Neural progenitor cell (in vitro differentiated cells): Measurements from ENCODE around the gene ACP7. TPM values are rescaled to one million over a fixed set of nuclear protein-coding genes. Genes with fewer than 3 reads are reported as not detected.

ENCODE experiments used
- DNase-seq: peaks from one replicate; pipeline ENCODE4 v3.0.0-alpha.2; 2016; ENCODE audit warnings: low spot score
- H2AFZ ChIP-seq: fragments of 200-600 bp; sonication (generic); replicated peaks from 2 replicates; pipeline ENCODE4 v1.6.1; 2016; ENCODE audit warnings: antibody characterized with exemption
- H3F3A ChIP-seq: fragments of 200-600 bp; sonication (generic); 2 replicates; pipeline ENCODE4 v1.6.1; 2016; ENCODE audit warnings: antibody characterized with exemption, low read depth
- H3K27ac ChIP-seq: fragments of 200-600 bp; sonication (generic); 2 replicates; pipeline ENCODE4 v1.5.1; 2016; ENCODE audit warnings: mild to moderate bottlenecking
- H3K27me3 ChIP-seq: fragments of 200-600 bp; sonication (generic); 2 replicates; pipeline ENCODE4 v1.6.1; 2016; ENCODE audit warnings: mild to moderate bottlenecking, moderate library complexity
- H3K36me3 ChIP-seq: fragments of 200-600 bp; sonication (generic); 2 replicates; pipeline ENCODE4 v1.5.1; 2016
- H3K4me1 ChIP-seq: fragments of 200-600 bp; sonication (generic); 2 replicates; pipeline ENCODE4 v1.6.1; 2016; ENCODE audit warnings: mixed run types
- H3K4me2 ChIP-seq: fragments of 200-600 bp; sonication (generic); 2 replicates; pipeline ENCODE4 v1.6.1; 2016
- H3K4me3 ChIP-seq: fragments of 200-600 bp; sonication (generic); 2 replicates; pipeline ENCODE4 v1.5.1; 2016
- H3K79me2 ChIP-seq: fragments of 200-600 bp; sonication (generic); 2 replicates; pipeline ENCODE4 v1.6.1; 2016; ENCODE audit warnings: low read depth
- H3K9ac ChIP-seq: fragments of 200-600 bp; sonication (generic); 2 replicates; pipeline ENCODE4 v1.6.1; 2016
- H3K9me3 ChIP-seq: fragments of 200-600 bp; sonication (generic); 2 replicates; pipeline ENCODE4 v1.5.1; 2016; ENCODE audit warnings: low read depth
- H4K20me1 ChIP-seq: fragments of 200-600 bp; sonication (generic); 2 replicates; pipeline ENCODE4 v1.6.1; 2016; ENCODE audit warnings: low read depth
- H3K27ac Mint-ChIP-seq: 3 replicates; pipeline ENCODE4 v1.8.0; 2021; ENCODE audit warnings: mixed read lengths
- H3K27me3 Mint-ChIP-seq: 2 replicates; pipeline ENCODE4 v1.8.0; 2022; ENCODE audit warnings: low read depth, mild to moderate bottlenecking, inconsistent platforms, moderate library complexity, mixed read lengths; ENCODE audit not compliant: insufficient read depth
- H3K36me3 Mint-ChIP-seq: 3 replicates; pipeline ENCODE4 v1.8.0; 2021; ENCODE audit warnings: mixed read lengths
- H3K4me1 Mint-ChIP-seq: 3 replicates; pipeline ENCODE4 v1.8.0; 2021; ENCODE audit warnings: mixed read lengths
- H3K4me3 Mint-ChIP-seq: 3 replicates; pipeline ENCODE4 v1.8.0; 2021; ENCODE audit warnings: mild to moderate bottlenecking, moderate library complexity, mixed read lengths
- H3K9me3 Mint-ChIP-seq: 3 replicates; pipeline ENCODE4 v1.8.0; 2020; ENCODE audit warnings: mixed read lengths
- CTCF ChIP-seq: fragments of 200-600 bp; sonication (generic); IDR thresholded peaks from 2 replicates; pipeline ENCODE4 v1.5.1; 2017; ENCODE audit warnings: antibody characterized with exemption, mild to moderate bottlenecking
- EZH2 ChIP-seq: fragments of 200-600 bp; sonication (generic); IDR thresholded peaks from 2 replicates; pipeline ENCODE4 v1.6.1; 2017; ENCODE audit warnings: antibody characterized with exemption, mild to moderate bottlenecking, moderate library complexity
- EZH2phosphoT487 ChIP-seq: fragments of 200-600 bp; sonication (generic); IDR thresholded peaks from 2 replicates; pipeline ENCODE4 v1.6.1; 2017; ENCODE audit warnings: antibody characterized with exemption
- total RNA-seq: library from RNA; depleted of rRNA; stranded (reverse); fragments of >200 nt; gene quantifications from 2 replicates; pipeline ENCODE4 v1.2.3, GENCODE V29; 2015; ENCODE audit warnings: low replicate concordance

ACP7 gene
- total RNA-seq, 1 donor from 2014 or later, result not detected

DNA sequence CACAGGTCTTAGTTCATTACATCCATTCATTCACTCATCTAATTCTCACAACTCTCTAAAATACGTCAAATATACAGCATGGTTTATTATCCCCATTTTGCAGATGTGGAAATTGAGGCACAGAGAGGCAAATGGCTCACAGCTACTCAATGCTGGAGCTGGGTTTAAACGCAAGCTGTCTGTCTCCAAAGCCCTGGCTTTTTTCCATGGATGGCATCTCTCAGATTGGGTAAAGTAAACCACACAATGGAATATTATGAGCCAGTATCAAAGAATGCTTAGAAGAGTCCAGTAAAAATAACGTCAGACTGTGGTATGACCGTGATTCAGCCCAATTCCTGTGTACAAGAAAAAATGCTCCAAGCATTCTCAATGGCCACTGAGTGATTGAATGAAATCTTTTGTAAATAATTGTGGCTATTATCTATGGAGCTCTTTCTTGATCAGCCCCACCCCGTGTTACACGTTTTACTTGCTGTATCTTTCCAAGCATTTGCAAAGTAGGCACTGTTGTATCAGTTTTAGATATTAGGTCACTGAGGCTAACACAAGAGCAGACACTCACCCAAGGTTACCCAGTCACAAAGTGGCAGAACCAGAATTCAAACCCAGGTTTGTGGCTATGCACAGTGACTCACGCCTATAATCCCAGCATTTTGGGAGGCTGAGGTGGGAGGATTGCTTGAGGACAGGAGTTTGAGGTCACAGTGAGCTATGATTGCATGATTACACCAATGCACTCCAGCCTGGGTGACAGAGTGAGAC lies 5.5 kb upstream of the ACP7 start:
- Histone ChIP-seq H3K9me3 (no peaks in the 10 kb centered on the region), H3K9ac (no peak overlapping the region), H3K4me3 (no peak overlapping the region), H3F3A (no peaks in the 10 kb centered on the region), H3K4me1 (peaks cover 1% of the 10 kb centered on the region), H3K27me3 (peaks cover 46% of the 10 kb centered on the region), H3K27ac (no peak overlapping the region), H4K20me1 (peaks cover 2% of the 10 kb centered on the region), H3K4me2 (no peak overlapping the region), H3K79me2 (no peaks in the 10 kb centered on the region), H3K36me3 (no peaks in the 10 kb centered on the region), H2AFZ (no peak overlapping the region)
- Mint-ChIP-seq H3K36me3 (no peaks in the 10 kb centered on the region), H3K4me1 (no peaks in the 10 kb centered on the region), H3K9me3 (no peaks in the 10 kb centered on the region), H3K27ac (no peak overlapping the region), H3K27me3 (peaks cover 34% of the 10 kb centered on the region), H3K4me3 (no peak overlapping the region)
- no peak for DNase-seq
- no peak for TF ChIP-seq CTCF
- no peak for TF ChIP-seq EZH2
- TF ChIP-seq EZH2phosphoT487, result no peak

GRCh38 chr19:39080431-39080830 lies 3.7 kb upstream of the ACP7 start:
- H3K36me3 Mint-ChIP-seq, result no peaks in the 10 kb centered on the region
- peaks cover 44% of the 10 kb centered on the region for H3K27me3 Mint-ChIP-seq
- peaks cover 5% of the 10 kb centered on the region for H3K4me1 ChIP-seq
- no peak for TF ChIP-seq CTCF
- no peak for TF ChIP-seq EZH2
- TF ChIP-seq EZH2phosphoT487, result no peak
- H3K4me1 Mint-ChIP-seq, result no peaks in the 10 kb centered on the region
- H3K9me3 ChIP-seq, result no peaks in the 10 kb centered on the region
- no peaks in the 10 kb centered on the region for H3F3A ChIP-seq
- no peak overlapping the region for H3K4me3 ChIP-seq
- no peaks in the 10 kb centered on the region for H3K9me3 Mint-ChIP-seq
- no peak overlapping the region for H2AFZ ChIP-seq
- H4K20me1 ChIP-seq, result peaks cover 2% of the 10 kb centered on the region
- no peak overlapping the region for H3K9ac ChIP-seq
- no peak for DNase-seq
- H3K4me2 ChIP-seq, result no peak overlapping the region
- H3K27ac ChIP-seq, result no peak overlapping the region
- no peaks in the 10 kb centered on the region for H3K36me3 ChIP-seq
- H3K27ac Mint-ChIP-seq, result no peak overlapping the region
- H3K79me2 ChIP-seq, result no peaks in the 10 kb centered on the region
- no peak overlapping the region for H3K4me3 Mint-ChIP-seq
- H3K27me3 ChIP-seq, result peaks cover 64% of the 10 kb centered on the region

GRCh38 chr19:39082167-39082566 lies 2.0 kb upstream of the ACP7 start:
- H3K36me3 ChIP-seq, result no peaks in the 10 kb centered on the region
- H3K9ac ChIP-seq, result no peak overlapping the region
- no peaks in the 10 kb centered on the region for H3K79me2 ChIP-seq
- Mint-ChIP-seq H3K4me3 (no peak overlapping the region), H3K36me3 (no peaks in the 10 kb centered on the region), H3K9me3 (no peaks in the 10 kb centered on the region), H3K27ac (no peak overlapping the region), H3K4me1 (no peaks in the 10 kb centered on the region), H3K27me3 (peaks cover 46% of the 10 kb centered on the region)
- no peak overlapping the region for H3K4me3 ChIP-seq
- no peak overlapping the region for H3K4me2 ChIP-seq
- H2AFZ ChIP-seq, result no peak overlapping the region
- DNase-seq, result no peak
- peaks cover 5% of the 10 kb centered on the region for H3K4me1 ChIP-seq
- H3K27me3 ChIP-seq, result peaks cover 82% of the 10 kb centered on the region
- peaks cover 2% of the 10 kb centered on the region for H4K20me1 ChIP-seq
- no peak for TF ChIP-seq CTCF
- TF ChIP-seq EZH2, result no peak
- no peak for TF ChIP-seq EZH2phosphoT487
- H3K9me3 ChIP-seq, result no peaks in the 10 kb centered on the region
- H3K27ac ChIP-seq, result no peak overlapping the region
- no peaks in the 10 kb centered on the region for H3F3A ChIP-seq
